Panc1 (cell line): ENCODE measurements around the gene HOXC9. TPM values are rescaled to one million over a fixed set of nuclear protein-coding genes. Genes with fewer than 3 reads are reported as not detected.

Experiments used
- ATAC-seq: fragments of 200-7000 bp; cut with Tn5 transposase; 2 replicates; pipeline ENCODE4 v1.9.1; 2020; ENCODE audit warnings: mild to moderate bottlenecking, moderate library complexity
- BruUV-seq: library from RNA; stranded (reverse); fragments of 400-500 nt; replicated peaks from 2 replicates; lab custom pipeline; 2021; lab: Mats Ljungman, UMichigan
- CTCF ChIA-PET: fragments of 300-600 bp; sonication (Branson Sonifier 250); formaldehyde crosslinking; loops from one replicate; lab custom pipeline; 2022; ENCODE audit warnings: antibody characterized with exemption; lab: Charles Lee
- POLR2A ChIA-PET: fragments of 300-600 bp; sonication (Branson Sonifier 250); formaldehyde crosslinking; loops from one replicate; lab custom pipeline; 2022; ENCODE audit warnings: antibody characterized with exemption; lab: Charles Lee
- DNase-seq: peaks from one replicate; pipeline ENCODE4 v3.0.0-alpha.2; 2010; ENCODE audit warnings: low read depth, low spot score
- H3K27ac ChIP-seq: 2 replicates; pipeline ENCODE4 v1.5.1; 2011; ENCODE audit warnings: mild to moderate bottlenecking, low read length, inconsistent platforms
- H3K27me3 ChIP-seq: fragments of 200-500 bp; sonication (Bioruptor generic); 2 replicates; pipeline ENCODE4 v1.6.0; 2014; ENCODE audit warnings: low read length, inconsistent platforms; ENCODE audit not compliant: control insufficient read depth, insufficient read depth
- H3K36me3 ChIP-seq: fragments of 200-500 bp; sonication (Bioruptor generic); 2 replicates; pipeline ENCODE4 v1.5.1; 2014; ENCODE audit warnings: inconsistent platforms, mild to moderate bottlenecking, low read length, moderate library complexity; ENCODE audit not compliant: control insufficient read depth, insufficient read depth
- H3K4me1 ChIP-seq: 2 replicates; pipeline ENCODE4 v1.5.1; 2011; ENCODE audit warnings: inconsistent platforms, mild to moderate bottlenecking, low read length, moderate library complexity; ENCODE audit not compliant: control insufficient read depth, insufficient read depth
- H3K4me3 ChIP-seq, 2 experiments: 2 replicates each; pipeline ENCODE4 v1.5.1; 2011 to 2012; ENCODE audit warnings: low read depth in 2 of 2, low read length in 2 of 2, mild to moderate bottlenecking in 2 of 2, inconsistent platforms in 1 of 2, moderate library complexity in 1 of 2
- H3K9me3 ChIP-seq: fragments of 200-500 bp; sonication (Bioruptor generic); 2 replicates; pipeline ENCODE4 v1.5.1; 2014; ENCODE audit warnings: low read depth, mild to moderate bottlenecking, inconsistent platforms, low read length, moderate library complexity; ENCODE audit not compliant: control insufficient read depth, insufficient read depth
- CTCF ChIP-seq: fragments of 450-650 bp; IDR thresholded peaks from 2 replicates; pipeline ENCODE4 v1.5.1; 2017; ENCODE audit warnings: mild to moderate bottlenecking
- POLR2AphosphoS5 ChIP-seq: IDR thresholded peaks from 2 replicates; pipeline ENCODE4 v1.6.1; 2012; ENCODE audit warnings: mild to moderate bottlenecking, low read depth, low read length, moderate library complexity
- REST ChIP-seq, 2 experiments: IDR thresholded peaks; 2 replicates each; pipeline ENCODE4 v1.6.1; 2011 to 2012; ENCODE audit warnings: low read depth in 2 of 2, control low read depth in 1 of 2, low read length in 1 of 2, mild to moderate bottlenecking in 1 of 2, moderate library complexity in 1 of 2; ENCODE audit not compliant: insufficient read depth in 1 of 2
- SIN3A ChIP-seq: IDR thresholded peaks from 2 replicates; pipeline ENCODE4 v1.6.1; 2012; ENCODE audit warnings: low read depth, mild to moderate bottlenecking, low read length, moderate library complexity, borderline replicate concordance; ENCODE audit not compliant: insufficient read depth
- TCF7L2 ChIP-seq: IDR thresholded peaks from 2 replicates; pipeline ENCODE4 v1.6.1; 2011; ENCODE audit warnings: mild to moderate bottlenecking, low read depth, low read length, inconsistent platforms
- in situ Hi-C: cut with HindIII; loops from 2 replicates; pipeline ENCODE4 v1.10.0; 2016; ENCODE audit warnings: low sequenced_read_pairs, low pct_unique_long_range_greater_than_20kb
- intact Hi-C: fragments of 100-400 bp; cut with micrococcal nuclease; formaldehyde crosslinking; loops from one replicate; pipeline ENCODE4 v1.10.0; 2022; ENCODE audit not compliant: unreplicated experiment
- total RNA-seq: library from RNA; stranded (reverse); gene quantifications from one replicate; pipeline ENCODE4 v1.2.1, GENCODE V29; 2021; ENCODE audit not compliant: unreplicated experiment

The HOXC9 gene
- total RNA-seq, 1 experiment from 2014 or later: 37.2 TPM

DNA sequence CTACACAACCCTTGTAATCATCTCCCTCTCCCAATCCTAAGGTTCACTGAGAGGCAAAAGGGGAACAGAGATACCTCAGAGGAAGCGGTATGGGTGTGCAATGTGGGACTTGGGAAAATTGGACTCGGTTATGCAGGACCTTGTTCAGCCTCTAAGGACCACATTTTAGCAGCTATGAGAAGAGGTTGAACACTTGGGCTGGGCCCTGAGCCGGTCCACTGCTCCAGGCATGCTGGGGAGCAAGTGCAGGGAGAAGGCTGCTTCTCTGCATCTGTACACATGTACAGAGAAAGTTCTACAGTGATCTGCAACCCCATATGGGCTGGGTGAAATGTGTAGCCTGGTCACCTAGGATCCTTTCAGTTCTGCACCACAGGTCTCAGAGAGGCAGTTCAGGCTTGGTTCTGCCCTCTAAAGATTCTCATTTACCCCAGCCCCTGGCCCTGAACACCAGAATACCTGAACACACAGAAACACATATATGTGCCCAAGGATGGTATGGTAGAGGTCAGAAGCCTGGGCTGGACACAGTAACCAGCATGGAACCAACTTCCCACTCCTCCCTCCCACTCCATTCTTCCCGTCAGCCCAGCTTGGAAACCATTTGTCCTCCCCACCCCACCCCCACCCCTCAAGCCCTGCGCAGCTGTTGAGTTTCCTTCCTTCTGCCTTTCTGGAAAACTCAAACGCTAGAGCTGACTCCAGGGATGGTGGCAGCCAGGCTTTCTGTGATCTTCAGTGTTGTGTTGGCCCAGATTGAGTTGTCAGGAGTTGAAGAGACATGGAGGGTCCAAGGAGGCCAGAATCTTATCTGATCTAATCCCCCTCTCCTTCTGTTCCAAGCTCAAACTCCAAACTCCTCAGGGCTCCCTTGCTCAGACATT, 43.3 kb downstream of the HOXC9 start:
- in situ Hi-C loops: no loop called here
- POLR2A ChIA-PET: interaction anchor here (0.6 kb wide), 1 partner anchor 9 kb away, joined by 6 read pairs; no protein-coding TSS in a partner anchor
- no peak for TF ChIP-seq SIN3A
- TF ChIP-seq TCF7L2: no peak
- no peak for TF ChIP-seq REST (IDR thresholded peaks at IDR 0.05; ENCODE audit: insufficient read depth in 1 of 2, low read depth in 2 of 2, low read length in 1 of 2)
- no peak for TF ChIP-seq POLR2AphosphoS5
- no peak for TF ChIP-seq CTCF
- CTCF ChIA-PET: no interaction called here
- no TSS peak for BruUV-seq
- Histone ChIP-seq H3K36me3 (no peaks in the 10 kb centered on the region), H3K27me3 (no peaks in the 10 kb centered on the region), H3K4me3 (no peak overlapping the region), H3K9me3 (no peaks in the 10 kb centered on the region), H3K27ac (peak overlapping the region; percentile 49), H3K4me1 (peaks cover 84% of the 10 kb centered on the region)
- no peak for DNase-seq
- ATAC-seq: no peak
- intact Hi-C loops: no loop called here

GRCh38 chr12:54044425-54045103, 44.6 kb downstream of the HOXC9 start:
- intact Hi-C loops: no loop called here
- no peak overlapping the region for H3K4me3 ChIP-seq
- POLR2A ChIA-PET: no interaction called here
- ATAC-seq: no peak
- peak overlapping the region; percentile 57; the same call in 1 of the 2 replicates for H3K27ac ChIP-seq
- TF ChIP-seq TCF7L2: no peak
- TF ChIP-seq REST (IDR thresholded peaks at IDR 0.05; ENCODE audit: insufficient read depth in 1 of 2, low read depth in 2 of 2, low read length in 1 of 2): no peak
- no peak for TF ChIP-seq SIN3A
- TF ChIP-seq CTCF: no peak
- no peak for TF ChIP-seq POLR2AphosphoS5
- TSS peak; percentile 36 for BruUV-seq
- H3K27me3 ChIP-seq: no peaks in the 10 kb centered on the region
- no peaks in the 10 kb centered on the region for H3K9me3 ChIP-seq
- H3K4me1 ChIP-seq: peaks cover 83% of the 10 kb centered on the region
- CTCF ChIA-PET: no interaction called here
- in situ Hi-C loops: no loop called here
- no peaks in the 10 kb centered on the region for H3K36me3 ChIP-seq
- DNase-seq: no peak
